HL-60 (cell line): ENCODE data around the gene MTHFD2L.

Source experiments
- CTCF ChIP-seq: IDR thresholded peaks from one replicate; pipeline ENCODE4 v1.5.1; 2011; ENCODE audit warnings: low read length, control low read depth, inconsistent platforms; ENCODE audit not compliant: insufficient read depth
- POLR2AphosphoS5 ChIP-seq: IDR thresholded peaks from 2 replicates; pipeline ENCODE4 v1.6.1; 2012; ENCODE audit warnings: low read depth
- REST ChIP-seq: IDR thresholded peaks from 2 replicates; pipeline ENCODE4 v1.6.1; 2012; ENCODE audit warnings: low read depth; ENCODE audit not compliant: insufficient replicate concordance
- SPI1 ChIP-seq: IDR thresholded peaks from 2 replicates; pipeline ENCODE4 v1.6.1; 2012; ENCODE audit warnings: low read depth, mild to moderate bottlenecking, borderline replicate concordance

- TF ChIP-seq CTCF: no peak
- no peak for TF ChIP-seq REST
- no peak for TF ChIP-seq SPI1
- TF ChIP-seq POLR2AphosphoS5: no peak
Measured at GRCh38 chr4:74284053-74284452, 126.1 kb downstream of the MTHFD2L start.
